ENCODE measurements around the gene ABHD16B. TPM values are rescaled to one million over a fixed set of nuclear protein-coding genes. Genes with fewer than 3 reads are reported as not detected.
"Not testable (repeated sequence)": the region's sequence is repeated elsewhere in the genome, so short reads cannot be mapped to it uniquely, and the experiment has no call there.

ABHD16B gene
- total RNA-seq, 1 experiment from 2014 or later, result not detected

DNA sequence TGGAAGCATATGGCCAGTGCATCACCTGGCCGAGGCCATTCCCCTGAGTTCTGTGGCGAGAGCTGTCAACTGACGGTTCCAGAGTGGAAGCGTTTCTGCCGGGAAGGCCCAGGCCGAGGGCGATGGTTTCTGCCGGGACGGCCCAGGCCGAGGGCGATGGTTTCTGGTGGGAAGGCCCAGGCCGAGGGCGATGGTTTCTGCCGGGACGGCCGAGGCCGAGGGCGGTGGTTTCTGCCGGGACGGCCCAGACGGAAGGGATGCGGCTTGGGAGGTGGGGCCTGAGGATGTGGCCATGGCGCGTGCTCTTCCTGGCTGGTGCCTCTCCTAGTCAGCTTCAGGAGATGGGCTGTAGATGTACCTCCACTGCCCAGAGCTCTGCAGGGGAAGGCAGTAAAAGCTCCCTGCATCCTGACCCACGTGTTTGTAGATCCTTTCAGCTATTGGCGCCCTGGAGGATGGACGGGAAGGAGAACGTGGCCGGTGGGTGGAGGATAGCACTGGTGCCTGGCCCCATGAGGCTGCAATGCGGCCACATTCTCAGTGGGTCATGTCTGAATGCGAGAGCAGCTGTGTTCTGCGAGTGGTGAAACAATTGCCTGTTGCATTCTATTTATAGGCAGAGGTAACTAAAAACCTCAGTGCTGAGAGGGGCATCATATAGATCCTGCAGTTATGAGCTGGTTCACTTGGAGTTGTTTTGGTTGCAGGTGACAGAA lies 16.6 kb downstream of the ABHD16B start:
- DNase-seq (ENCODE audit: low read depth), result no peak

DNA sequence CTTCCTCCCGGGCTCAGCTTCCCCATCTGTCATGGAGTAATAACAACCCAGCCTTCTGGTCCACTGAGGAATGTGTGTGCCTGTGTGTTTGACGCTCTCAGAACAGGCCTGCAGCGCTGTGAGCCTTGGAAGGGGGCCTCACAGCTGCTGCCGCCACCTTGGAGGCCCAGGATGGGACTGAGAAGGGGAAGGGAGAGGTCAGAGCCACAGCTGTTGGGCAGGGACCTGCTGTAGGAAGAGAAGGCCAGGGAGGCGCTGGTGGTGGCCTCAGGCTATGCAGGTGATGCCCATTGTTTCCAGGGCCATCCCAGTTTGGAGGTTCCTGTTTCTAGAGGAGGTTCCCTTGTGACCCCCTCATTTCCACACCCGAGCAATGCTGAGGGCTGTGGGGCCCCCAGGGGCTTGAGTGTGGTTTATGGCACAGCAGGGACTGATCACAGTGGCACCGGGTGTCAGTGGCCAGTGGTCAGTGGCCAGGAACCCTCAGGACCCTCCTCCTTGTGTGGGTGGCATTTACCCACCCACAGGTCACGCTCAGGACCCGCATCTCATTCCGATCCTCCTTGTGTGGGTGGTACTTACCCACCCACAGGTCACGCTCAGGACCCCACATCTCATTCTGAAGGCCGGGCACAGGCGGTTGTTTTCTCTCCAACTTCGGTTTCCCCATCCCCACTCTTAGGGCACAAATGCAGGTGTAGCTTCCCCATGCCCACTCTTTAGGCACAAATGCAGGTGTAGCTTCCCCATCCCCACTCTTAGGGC lies 17.8 kb downstream of the ABHD16B start:
- no peak for DNase-seq (ENCODE audit: low read depth)

DNA sequence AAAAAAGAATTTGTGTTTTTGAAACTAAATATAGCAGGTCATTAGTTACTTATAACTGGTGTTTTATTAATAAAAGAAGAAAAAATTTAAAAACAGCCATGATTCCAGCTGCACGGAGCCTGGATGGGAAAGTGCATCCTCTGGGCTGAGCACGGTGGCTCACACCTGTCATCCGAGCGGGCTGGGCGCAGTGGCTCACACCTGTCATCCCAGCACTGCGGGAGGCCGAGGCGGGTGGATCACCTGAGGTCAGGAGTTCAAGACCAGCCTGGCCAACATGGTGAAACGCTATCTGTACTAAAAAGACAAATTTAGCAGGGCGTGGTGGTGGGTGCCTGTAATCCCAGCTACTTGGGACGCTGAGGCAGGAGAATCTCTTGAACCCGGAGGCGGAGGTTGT lies 19.6 kb downstream of the ABHD16B start:
- not testable (repeated sequence) for DNase-seq (ENCODE audit: low read depth)

DNA sequence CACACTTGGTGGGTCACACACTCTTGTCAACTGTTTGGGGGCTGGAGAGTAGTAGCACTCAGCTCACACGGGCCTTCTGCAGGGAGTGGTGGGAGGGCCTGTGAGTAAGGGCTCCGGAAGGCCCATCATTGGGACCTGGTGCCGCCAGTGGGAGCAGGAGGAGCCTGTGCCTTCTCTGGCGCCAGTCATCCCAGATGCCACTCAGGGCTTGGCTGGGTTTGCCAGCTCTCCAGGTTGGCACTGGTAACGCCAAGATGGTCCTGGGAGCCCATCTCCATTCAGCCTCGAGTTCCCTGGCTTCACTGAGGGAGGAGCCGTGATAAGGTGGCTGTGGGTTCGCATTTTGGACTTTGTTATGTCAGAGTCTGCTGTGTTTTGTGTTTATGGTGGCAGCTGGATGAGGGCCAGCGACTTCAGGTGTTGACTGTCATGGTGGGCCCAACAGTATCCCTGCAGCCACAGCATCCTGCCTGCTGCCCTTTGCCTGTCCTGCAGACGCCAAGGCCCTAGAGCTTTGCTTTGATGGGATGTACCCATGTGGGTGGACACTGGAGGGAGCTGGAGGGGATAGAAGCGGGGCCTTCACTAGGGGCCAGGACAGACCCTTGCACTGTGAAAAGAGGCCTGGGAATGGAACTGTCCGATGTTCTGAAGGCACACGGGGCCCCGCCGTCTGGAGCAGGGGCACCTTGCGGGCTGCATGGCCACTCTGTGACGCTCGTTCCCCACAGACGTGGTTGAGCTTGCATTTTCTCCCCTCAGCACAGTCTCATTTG lies 20.3 kb downstream of the ABHD16B start:
- DNase-seq (ENCODE audit: low read depth), result no peak

DNA sequence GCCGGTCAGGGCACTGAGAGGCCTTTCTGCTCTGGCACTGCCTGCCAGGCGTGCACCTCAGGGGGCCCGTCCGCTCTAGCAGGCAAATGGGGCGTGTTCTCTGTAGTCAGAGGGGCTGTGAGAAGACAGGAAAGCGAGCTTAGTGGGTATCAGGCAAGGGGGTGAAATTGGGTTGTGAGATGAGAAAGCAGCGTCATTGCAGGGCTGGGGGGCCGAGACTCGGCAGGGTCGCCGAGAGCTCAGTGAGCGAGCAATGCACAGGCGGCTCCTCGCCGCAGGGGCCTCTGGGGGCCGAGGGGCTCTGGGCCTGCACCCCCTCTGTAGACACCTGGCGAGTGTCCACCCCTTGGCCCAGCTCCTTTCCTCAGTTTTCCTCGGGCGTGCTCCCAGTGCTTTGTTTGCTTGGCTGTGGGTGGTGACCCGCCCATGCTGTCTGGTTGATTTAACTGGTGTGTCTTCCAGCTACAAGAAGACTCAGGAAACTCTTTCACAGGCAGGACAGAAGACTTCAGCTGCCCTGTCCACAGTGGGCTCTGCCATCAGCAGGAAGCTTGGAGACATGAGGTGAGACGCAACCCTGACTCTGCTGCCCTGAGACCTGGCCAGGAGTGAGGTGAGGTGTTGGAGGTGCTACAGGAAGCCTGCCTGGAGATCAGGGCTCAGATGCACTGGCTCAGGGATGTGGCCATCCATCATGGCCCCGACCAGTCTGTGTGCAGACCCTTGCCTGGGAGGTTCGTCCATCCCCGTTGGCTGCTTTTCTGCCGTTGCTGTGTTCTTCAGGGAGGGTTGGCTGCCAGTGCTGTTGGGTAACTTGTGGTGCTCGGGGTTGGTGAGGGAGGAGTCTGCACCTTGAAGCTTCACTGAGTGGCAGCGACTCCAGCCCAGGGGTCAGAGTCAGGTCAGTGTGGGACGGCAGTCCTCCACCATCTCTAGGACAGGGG lies 21.2 kb downstream of the ABHD16B start:
- DNase-seq (ENCODE audit: low read depth), result no peak

DNA sequence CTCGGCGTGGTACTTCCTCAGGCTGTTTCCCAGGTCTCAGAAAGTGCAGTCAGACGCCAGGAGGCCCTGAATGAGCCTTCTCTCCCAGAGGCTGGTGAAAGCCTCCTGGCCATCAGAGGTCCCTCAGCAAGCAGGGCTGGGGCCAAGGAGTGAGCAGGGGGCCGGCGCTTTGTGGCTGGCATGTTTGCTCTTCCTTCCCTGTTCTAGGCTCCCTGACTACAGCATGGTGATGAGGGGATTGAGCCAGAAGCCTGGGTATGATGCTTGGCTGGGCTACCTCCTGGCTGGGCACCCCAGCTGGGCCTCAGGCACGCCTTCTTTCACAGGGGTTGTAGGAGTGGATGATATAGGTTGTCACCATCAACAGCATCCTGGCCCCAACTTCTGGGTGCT lies 21.9 kb downstream of the ABHD16B start:
- no peak for DNase-seq (ENCODE audit: low read depth)

DNA sequence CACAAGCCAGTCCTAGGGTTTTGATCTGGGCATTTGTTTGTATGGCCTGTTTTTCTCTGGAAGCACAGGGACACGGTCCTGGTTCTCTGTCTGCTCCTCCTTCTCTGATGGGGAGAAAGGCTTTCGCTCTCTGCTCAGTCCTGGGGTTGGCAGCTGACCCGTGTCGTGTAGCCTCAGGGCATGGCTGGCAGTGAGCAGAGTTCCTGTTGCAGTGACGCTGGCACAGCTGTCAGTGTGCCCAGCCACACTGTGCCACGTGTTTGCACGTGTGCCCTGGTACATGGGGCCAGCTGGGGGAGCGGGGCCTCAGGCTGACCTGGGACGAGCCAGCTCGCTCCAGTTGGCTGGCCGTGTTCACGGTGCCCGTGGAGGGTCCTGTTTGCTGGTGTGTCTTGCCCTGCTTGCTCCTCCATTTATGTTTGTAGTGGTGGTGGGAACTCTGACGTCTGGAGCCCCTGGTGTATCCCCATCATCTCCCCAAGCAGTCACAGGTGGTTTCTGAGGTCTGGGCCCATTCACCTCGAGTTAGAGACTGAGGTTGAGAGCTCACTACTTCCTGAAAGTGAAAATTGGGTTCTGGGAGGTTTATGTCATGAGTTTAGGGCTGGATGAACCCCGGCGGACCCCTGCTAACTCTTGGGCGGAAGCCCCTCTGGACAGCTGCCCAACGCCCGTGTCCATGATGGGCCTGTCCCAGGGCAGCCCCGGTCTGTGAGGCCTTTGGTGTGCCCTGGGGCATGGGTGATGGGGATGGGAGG lies 23.4 kb downstream of the ABHD16B start:
- DNase-seq (ENCODE audit: low read depth), result no peak

DNA sequence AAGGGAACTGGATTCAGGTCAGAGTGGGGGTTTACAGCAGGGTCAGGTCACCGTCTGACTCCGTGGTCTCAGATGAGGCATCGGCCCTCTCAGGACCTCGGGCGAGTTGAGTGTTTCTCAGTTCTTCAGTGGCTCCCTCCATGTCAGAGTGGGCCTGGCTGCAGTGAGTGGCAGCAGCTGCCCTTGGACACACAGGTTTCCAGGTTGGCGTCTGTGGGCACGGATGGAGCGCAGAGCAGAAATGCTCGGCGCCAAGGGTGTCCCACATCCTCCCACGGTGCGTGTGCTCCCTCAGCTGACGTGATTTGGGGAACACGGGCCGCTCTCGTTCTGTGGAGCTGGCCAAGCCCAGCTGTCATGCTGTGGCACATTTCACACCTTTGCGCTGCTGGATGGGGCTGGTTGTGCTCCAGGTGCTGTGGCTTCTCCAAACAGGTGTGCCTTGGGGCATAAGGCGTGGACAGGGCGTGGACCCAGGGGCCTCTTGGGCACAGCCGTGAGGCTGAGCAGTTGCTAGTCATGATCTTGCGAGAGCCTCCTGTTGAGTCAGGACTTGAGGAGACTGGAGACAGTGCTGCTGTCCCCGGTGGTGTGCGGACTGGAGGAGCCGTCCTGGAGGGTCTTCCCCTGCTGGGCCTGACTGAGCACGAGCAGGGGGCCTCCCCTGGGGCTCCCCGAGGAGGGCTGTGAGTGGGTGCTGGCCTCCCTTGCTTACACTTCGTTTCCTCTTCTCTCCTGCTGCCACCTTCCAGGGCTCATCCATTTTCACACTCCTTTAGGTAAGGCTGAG lies 24.2 kb downstream of the ABHD16B start:
- DNase-seq (ENCODE audit: low read depth), result no peak

DNA sequence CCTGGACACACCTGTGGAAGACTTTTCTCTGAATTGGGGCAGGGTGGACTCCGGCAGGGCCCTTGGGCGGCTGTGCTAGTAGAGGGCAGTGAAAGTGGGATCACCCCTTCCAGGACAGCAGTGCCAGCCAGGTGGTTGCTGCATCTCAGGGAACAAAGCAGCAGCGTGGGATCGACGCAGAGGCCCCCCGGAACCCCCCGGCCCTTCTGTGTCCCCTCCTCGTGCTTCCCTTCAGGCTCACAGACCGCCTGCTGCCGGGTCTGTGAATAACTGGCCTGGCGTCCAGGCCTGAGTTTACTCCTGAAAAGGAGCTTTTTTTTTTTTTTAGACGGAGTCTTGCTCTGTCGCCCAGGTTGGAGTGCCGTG lies 24.7 kb downstream of the ABHD16B start:
- DNase-seq (ENCODE audit: low read depth), result no peak

DNA sequence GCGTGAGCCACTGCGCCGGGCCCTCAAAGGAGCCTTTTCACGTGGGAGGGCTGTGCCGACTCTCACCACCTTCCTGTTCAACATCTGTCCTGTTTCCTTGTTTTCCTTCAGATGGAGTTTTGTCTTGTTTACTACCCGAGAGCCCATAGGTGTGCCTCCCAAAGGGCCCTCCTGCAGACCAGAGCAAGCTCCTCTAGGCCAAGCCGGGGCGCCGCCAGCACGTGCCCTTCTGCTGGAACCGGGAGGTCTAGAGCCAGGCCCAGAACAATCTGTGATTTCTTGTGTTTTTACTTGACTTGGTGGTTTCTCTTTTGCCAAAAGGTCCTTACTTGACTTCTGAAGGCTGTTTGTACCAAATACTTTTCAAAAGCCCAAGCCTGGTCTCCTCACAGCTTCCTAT lies 25.6 kb downstream of the ABHD16B start:
- no peak for DNase-seq (ENCODE audit: low read depth)

DNA sequence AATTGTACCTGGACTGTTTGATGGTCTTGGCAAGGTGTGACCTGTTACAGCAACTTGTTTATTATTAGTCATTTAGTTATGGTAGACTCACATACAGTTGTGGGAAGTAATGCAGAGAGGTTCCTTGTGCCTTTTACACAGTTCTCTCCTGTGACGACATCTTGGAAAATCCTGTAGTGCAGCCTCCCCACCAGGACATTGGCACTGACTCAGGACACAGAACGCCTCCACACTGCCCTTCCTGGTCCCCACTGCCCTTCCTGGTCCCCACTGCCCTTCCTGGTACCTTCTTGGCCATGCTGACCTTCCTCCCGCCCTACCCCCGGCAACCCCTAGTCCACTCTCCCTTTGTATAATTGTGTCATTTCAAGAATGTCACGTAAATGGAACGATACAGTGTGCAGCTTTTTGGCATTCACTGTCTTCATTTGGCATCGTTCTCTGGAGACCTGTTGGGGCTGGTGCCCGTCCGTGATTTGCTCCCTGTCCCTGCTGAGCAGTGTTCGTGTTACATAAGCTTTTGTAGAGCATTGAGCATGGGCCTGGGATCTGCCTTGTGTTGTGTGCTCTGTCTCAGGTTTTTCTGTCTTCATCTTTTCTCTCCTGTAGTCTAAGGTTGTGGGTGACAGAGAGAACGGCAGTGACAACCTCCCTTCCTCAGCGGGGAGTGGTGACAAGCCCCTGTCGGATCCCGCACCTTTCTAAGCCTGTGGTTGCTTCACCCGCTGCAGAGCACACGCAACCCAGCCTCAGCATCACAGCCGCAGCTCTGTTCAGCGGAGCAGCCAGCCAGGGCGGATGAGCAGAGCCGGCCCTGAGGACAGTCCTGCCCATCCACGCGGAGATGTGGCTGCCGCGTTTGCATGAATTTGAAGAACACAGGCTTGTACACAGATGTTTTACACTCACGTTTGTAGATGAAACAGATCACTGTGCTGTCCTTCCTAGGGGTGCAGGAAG lies 28.2 kb downstream of the ABHD16B start:
- no peak for DNase-seq (ENCODE audit: low read depth)

DNA sequence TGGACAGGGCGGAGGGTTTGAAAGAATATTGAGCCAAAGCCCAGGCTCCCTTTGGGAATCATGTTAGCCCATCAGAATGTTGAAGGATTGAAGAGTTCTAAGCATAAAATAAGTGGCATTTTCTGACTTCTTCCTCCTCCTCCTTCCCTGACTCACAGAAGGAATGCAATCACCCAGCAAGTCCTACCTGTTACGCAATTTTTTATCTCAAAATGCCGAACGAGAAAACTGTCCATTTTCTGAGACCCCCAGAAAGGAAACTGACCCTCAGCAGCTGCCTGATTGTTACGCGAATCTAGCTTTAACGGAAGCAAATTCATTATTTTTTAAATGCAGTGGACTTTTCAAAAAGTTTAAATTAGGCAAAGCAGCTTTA lies 28.9 kb downstream of the ABHD16B start:
- DNase-seq (ENCODE audit: low read depth), result no peak

DNA sequence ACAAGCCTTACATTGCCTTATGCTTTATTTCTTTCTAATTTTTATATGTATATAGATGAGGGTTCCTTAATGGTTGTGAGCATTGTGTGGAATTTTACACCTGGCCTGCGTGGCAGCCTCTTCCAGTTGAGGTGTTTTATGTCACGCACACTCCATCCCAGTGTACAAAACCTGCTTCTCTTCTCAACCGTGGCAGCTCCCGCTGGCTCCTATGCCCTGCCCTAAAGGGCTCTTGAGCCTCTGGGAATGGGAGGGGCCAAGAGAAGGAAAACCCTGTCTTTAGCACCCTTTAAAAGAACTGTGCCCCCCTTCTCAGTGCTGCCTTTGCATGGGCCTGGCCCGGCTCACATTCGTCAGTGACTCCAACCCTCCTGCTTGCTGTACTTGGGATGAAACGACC lies 29.3 kb downstream of the ABHD16B start:
- DNase-seq (ENCODE audit: low read depth), result no peak

DNA sequence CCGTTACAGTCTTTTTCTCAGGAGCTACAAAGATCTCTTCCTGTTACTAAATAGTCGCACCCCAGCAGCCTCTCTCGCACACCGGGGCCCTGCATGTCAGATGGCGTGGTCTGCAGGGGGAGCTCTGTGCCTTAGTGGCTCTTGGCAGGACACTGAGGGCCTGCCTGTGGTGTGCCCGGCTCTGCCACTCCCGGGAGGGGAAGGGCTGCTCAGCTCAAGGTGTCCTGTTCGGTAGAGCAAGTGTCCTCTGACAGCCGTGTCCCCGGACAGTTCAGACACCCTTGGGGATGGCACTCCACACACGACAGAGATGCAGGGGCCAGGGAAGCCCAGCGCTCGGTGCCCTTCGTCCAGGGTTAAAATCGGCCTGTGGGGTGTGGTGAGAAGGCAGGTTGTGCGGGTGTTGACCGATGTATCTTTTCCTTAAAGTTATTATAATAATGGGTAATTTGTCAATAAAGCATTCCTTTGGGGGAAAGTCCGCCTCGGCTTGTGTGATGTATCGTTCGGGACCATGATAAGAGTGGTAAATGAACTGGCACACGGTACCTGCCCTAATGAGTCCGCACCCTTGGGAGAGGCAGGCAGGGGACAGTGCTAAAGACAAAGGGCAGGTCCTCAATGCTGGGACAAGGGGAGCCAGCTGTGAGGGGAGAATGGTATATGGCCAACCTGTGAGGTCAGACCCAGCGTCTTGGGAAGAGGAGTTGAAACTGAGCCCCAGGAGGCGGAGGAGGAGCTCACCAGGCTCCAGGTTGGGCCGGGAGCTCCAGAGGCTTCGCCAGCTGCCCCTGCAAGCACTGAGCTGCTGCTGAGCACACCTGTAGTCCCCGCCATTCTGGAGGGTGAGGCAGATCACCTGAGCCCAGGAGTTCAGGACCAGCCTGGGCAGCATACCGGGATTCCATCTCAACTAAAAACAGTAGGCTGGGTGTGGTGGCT lies 30.0 kb downstream of the ABHD16B start:
- DNase-seq (ENCODE audit: low read depth), result no peak

DNA sequence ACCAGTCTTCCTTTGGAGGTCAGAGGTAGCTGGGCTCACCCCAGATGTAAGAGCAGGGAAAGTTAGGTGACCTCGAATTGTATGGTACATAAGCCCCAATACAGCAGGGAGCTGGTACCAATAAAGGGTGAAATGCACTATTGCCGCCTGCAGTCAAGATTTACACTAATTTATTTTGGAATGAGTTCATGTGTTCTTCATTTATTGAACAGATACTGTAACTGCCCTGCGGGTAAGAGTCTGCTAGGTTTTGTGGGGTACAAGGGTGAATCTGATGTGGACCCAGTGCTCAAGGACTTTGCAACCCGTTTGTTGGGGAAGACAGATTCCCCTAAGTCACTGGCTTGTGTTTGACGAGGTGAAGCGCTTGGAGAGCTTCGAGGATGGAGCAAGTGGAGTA lies 31.1 kb downstream of the ABHD16B start:
- DNase-seq (ENCODE audit: low read depth), result no peak

DNA sequence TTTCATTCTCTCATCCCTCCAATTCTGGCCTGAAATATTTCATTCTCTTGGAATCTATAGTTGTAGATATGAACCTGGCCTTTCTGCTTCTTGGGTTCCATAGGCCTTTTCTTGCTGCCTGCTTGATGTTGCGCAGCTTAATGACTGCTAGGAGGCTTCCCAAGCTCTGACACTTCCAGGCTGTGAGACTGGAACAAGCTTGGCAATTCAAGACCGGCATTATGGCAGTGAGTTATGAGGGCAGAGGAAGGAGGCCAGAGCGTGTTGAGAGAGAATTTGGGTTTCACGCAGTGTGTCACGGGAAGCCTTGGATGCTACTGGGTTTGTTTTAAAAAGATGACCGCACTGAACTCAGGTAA lies 32.7 kb downstream of the ABHD16B start:
- DNase-seq (ENCODE audit: low read depth), result no peak
